SKM-1 treated with dmso at 0.1 percent for 144 hours (cell line): ENCODE measurements around the gene CCR5AS.
"Not testable (repeated sequence)": the region's sequence is repeated elsewhere in the genome, so short reads cannot be mapped to it uniquely, and the experiment has no call there.

Source experiments
- DNase-seq: peaks from one replicate; lab custom pipeline; 2025; ENCODE audit not compliant: unreplicated experiment; lab: John Stamatoyannopoulos, UW

CCR5AS gene

GRCh38 chr3:46429671-46430070 lies 22.8 kb upstream of the CCR5AS start:
- no peak for DNase-seq

GRCh38 chr3:46429250-46429649 lies 22.4 kb upstream of the CCR5AS start:
- DNase-seq: no peak

GRCh38 chr3:46427916-46428833 lies 21.3 kb upstream of the CCR5AS start:
- no peak for DNase-seq

DNA sequence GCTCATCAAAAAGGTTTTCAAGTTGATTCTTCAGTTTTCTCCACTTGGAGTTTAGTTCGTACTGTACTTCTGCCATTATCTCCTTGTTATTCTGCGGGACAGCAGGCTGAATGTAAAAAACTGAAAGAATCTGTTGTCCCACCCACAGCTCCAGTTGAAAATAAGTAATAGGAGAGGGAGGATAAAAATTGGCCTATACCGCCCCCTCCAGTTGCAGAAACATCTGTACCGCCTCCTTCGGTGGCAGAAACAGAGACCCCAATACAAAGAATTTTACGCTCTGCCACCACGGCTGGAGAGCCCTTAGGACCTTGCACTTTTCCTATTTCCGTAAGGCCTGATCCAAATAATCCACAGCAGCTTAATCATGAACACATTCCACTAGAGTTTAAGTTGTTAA lies 20.5 kb upstream of the CCR5AS start:
- DNase-seq: not testable (repeated sequence)

DNA sequence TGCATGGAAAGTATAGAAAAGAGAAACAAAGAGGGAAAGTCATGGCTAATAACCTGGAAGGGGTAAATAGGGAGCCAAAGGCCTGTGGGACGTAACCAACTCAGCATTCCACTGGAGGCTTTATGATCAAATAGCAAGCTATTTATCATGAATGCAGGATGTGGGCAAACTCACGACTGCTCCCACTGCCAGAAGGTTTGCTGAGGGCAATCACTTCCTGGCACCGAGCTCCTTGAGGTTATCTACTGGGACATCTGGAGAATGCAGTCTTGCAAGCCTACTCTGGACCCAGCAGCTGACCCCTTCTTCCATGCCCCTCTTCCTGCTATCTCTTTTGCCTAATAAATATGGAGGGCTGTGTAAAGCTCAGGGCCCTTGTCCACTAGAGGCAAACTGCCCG lies 19.6 kb upstream of the CCR5AS start:
- not testable (repeated sequence) for DNase-seq

- no peak for DNase-seq
These were observed 16.7 kb upstream of the CCR5AS start for GRCh38 chr3:46423588-46423987.

GRCh38 chr3:46422617-46423016 lies 15.8 kb upstream of the CCR5AS start:
- DNase-seq: no peak

GRCh38 chr3:46420931-46421330 lies 14.1 kb upstream of the CCR5AS start:
- DNase-seq: no peak

- DNase-seq: no peak
These were observed 12.9 kb upstream of the CCR5AS start for GRCh38 chr3:46419816-46420215.

GRCh38 chr3:46417841-46418611 lies 11.2 kb upstream of the CCR5AS start:
- no peak for DNase-seq

- DNase-seq: no peak
These were observed 10.1 kb upstream of the CCR5AS start for GRCh38 chr3:46416811-46417510.

- DNase-seq: no peak
These were observed 9.4 kb upstream of the CCR5AS start for GRCh38 chr3:46416125-46416810.

- no peak for DNase-seq
These were observed 7.9 kb upstream of the CCR5AS start for GRCh38 chr3:46414739-46415138.

DNA sequence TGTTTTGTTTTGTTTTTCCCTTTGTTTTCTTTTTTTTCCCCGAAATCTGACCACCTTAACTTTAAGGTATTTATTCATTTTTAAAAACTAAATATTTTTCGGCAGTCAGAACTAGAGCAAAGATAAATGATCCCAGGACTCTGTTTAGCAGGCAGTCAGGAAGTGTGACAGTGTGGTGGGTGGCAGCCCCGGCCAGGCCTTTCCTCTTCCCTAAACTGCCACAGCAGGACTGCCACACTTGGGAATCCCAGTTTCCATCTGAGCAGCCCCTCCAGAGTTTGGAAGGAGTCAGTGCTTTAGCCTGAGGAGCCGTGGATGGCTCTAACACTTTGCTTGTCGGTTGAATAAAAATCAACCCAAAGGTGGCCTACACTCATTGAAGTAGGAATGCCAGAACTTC lies 7.1 kb upstream of the CCR5AS start:
- no peak for DNase-seq

- no peak for DNase-seq
These were observed 6.0 kb upstream of the CCR5AS start for GRCh38 chr3:46412786-46413298.

GRCh38 chr3:46411271-46411670 lies 4.4 kb upstream of the CCR5AS start:
- no peak for DNase-seq

- no peak for DNase-seq
These were observed 3.8 kb upstream of the CCR5AS start for GRCh38 chr3:46410669-46411068.

DNA sequence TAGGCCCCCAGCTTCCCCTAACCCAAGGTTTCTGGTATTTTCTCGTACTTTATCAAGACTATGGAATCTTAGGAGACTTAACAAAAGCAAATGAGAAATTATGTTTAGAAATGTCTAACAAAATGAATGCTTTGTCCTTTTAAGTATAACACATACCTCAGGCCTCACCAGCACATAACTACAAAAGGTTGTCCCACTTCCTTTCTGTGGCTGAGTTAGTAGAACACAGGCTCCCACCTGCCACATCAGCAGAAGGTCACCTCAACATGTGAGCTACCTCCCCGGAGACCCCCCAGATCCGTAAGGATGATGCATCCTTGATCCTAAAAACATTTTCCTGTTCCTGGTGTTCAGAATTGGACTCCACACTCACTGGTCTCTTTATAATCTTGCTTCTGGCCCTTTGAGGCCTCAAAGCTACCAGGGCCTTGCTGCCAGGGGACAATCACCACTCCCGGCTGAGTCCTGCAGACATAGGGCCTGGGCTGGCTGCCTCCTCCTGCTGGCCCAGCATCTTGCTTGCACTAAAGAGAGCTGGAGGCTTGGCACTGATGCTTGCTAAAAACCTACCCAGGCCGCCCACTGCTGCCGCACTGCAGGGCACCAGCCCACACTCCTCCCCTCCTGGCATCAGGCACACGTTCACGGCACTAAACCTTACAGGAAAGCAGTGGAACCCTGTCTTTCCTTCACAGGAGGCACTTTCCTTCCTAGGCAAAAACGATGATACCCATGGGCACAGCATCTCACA lies 3.0 kb upstream of the CCR5AS start:
- no peak for DNase-seq

- no peak for DNase-seq
These were observed 2.0 kb upstream of the CCR5AS start for GRCh38 chr3:46408853-46409252.

GRCh38 chr3:46407970-46408369 lies 1.1 kb upstream of the CCR5AS start:
- no peak for DNase-seq
